IPS-18c (cell line): ENCODE data around the gene LOXHD1.

Experiments used
- H3K4me3 ChIP-seq: 2 replicates; pipeline ENCODE4 v1.7.0; 2013; ENCODE audit warnings: low read depth, mild to moderate bottlenecking, low read length, moderate library complexity; ENCODE audit not compliant: insufficient read depth
- H3K9me3 ChIP-seq: one replicate; pipeline ENCODE4 v1.6.1; 2013; ENCODE audit warnings: mild to moderate bottlenecking, low read length, moderate library complexity; ENCODE audit not compliant: control insufficient read depth, insufficient read depth

The LOXHD1 gene

GRCh38 chr18:46678785-46679399, 21.9 kb upstream of the LOXHD1 start:
- H3K4me3 ChIP-seq = no peak overlapping the region
- H3K9me3 ChIP-seq = no peaks in the 10 kb centered on the region

- Histone ChIP-seq H3K4me3 (no peak overlapping the region), H3K9me3 (no peaks in the 10 kb centered on the region)
Measured at GRCh38 chr18:46678041-46678440, 21.0 kb upstream of the LOXHD1 start.

GRCh38 chr18:46677611-46678010, 20.6 kb upstream of the LOXHD1 start:
- Histone ChIP-seq H3K4me3 (no peak overlapping the region), H3K9me3 (no peaks in the 10 kb centered on the region)

- no peaks in the 10 kb centered on the region for H3K9me3 ChIP-seq
- no peak overlapping the region for H3K4me3 ChIP-seq
Measured at GRCh38 chr18:46676182-46676835, 19.3 kb upstream of the LOXHD1 start.

- H3K9me3 ChIP-seq = no peaks in the 10 kb centered on the region
- no peak overlapping the region for H3K4me3 ChIP-seq
Measured at GRCh38 chr18:46675112-46675511, 18.1 kb upstream of the LOXHD1 start.

GRCh38 chr18:46672062-46672970, 15.3 kb upstream of the LOXHD1 start:
- no peak overlapping the region for H3K4me3 ChIP-seq
- H3K9me3 ChIP-seq = no peaks in the 10 kb centered on the region

GRCh38 chr18:46668694-46669093, 11.7 kb upstream of the LOXHD1 start:
- no peak overlapping the region for H3K4me3 ChIP-seq
- H3K9me3 ChIP-seq = no peaks in the 10 kb centered on the region

- H3K9me3 ChIP-seq = no peaks in the 10 kb centered on the region
- no peak overlapping the region for H3K4me3 ChIP-seq
Measured at GRCh38 chr18:46668135-46668534, 11.1 kb upstream of the LOXHD1 start.

GRCh38 chr18:46663539-46663938, 6.5 kb upstream of the LOXHD1 start:
- no peak overlapping the region for H3K4me3 ChIP-seq
- H3K9me3 ChIP-seq = peaks cover 3% of the 10 kb centered on the region

GRCh38 chr18:46660957-46661749, 4.1 kb upstream of the LOXHD1 start:
- Histone ChIP-seq H3K9me3 (peaks cover 3% of the 10 kb centered on the region), H3K4me3 (no peak overlapping the region)

GRCh38 chr18:46659484-46659883, 2.5 kb upstream of the LOXHD1 start:
- Histone ChIP-seq H3K4me3 (no peak overlapping the region), H3K9me3 (peaks cover 3% of the 10 kb centered on the region)

- Histone ChIP-seq H3K4me3 (no peak overlapping the region), H3K9me3 (no peaks in the 10 kb centered on the region)
Measured at GRCh38 chr18:46656326-46657114, 500 bp downstream of the LOXHD1 start.

- H3K4me3 ChIP-seq = no peak overlapping the region
- H3K9me3 ChIP-seq = no peaks in the 10 kb centered on the region
Measured at GRCh38 chr18:46652372-46652771, 4.6 kb downstream of the LOXHD1 start.

- Histone ChIP-seq H3K4me3 (no peak overlapping the region), H3K9me3 (no peaks in the 10 kb centered on the region)
Measured at GRCh38 chr18:46650681-46651080, 6.3 kb downstream of the LOXHD1 start.

- Histone ChIP-seq H3K9me3 (peaks cover 2% of the 10 kb centered on the region), H3K4me3 (no peak overlapping the region)
Measured at GRCh38 chr18:46649071-46649862, 7.8 kb downstream of the LOXHD1 start.

- peaks cover 2% of the 10 kb centered on the region for H3K9me3 ChIP-seq
- H3K4me3 ChIP-seq = no peak overlapping the region
Measured at GRCh38 chr18:46646468-46646867, 10.6 kb downstream of the LOXHD1 start.
